HG03521 (cell line): ENCODE measurements around the gene SIGLECL1.

Source experiments
- ATAC-seq: cut with Tn5 transposase; IDR thresholded peaks from one replicate; pipeline ENCODE4 v1.9.1; 2021; ENCODE audit warnings: mild to moderate bottlenecking, moderate library complexity; ENCODE audit not compliant: unreplicated experiment

The SIGLECL1 gene

GRCh38 chr19:51295382-51296126 is 44.7 kb downstream of the SIGLECL1 start:
- ATAC-seq, result no peak

GRCh38 chr19:51296336-51297093 is 45.6 kb downstream of the SIGLECL1 start:
- no peak for ATAC-seq

- no peak for ATAC-seq
Observed at GRCh38 chr19:51297406-51297805, 46.5 kb downstream of the SIGLECL1 start.

GRCh38 chr19:51301266-51301665 is 50.4 kb downstream of the SIGLECL1 start:
- no peak for ATAC-seq

GRCh38 chr19:51305479-51305878 is 54.6 kb downstream of the SIGLECL1 start:
- ATAC-seq, result no peak

GRCh38 chr19:51311351-51312257 is 60.7 kb downstream of the SIGLECL1 start, which contains the start of gene IGLON5:
IGLON5 (plus strand) TSS chr19:51311644; CDS start chr19:51311848, 204 bp downstream.
- no peak for ATAC-seq

GRCh38 chr19:51316688-51317087 is 65.8 kb downstream of the SIGLECL1 start:
- ATAC-seq, result no peak

GRCh38 chr19:51317376-51317775 is 66.5 kb downstream of the SIGLECL1 start:
- ATAC-seq, result no peak

GRCh38 chr19:51317968-51318367 is 67.1 kb downstream of the SIGLECL1 start:
- no peak for ATAC-seq
